HG02943 (cell line): ENCODE measurements around the gene CDH4.

Experiments
- ATAC-seq: cut with Tn5 transposase; IDR thresholded peaks from one replicate; pipeline ENCODE4 v1.9.1; 2021; ENCODE audit warnings: mild to moderate bottlenecking, low read depth, moderate library complexity; ENCODE audit not compliant: unreplicated experiment

CDH4 gene

DNA sequence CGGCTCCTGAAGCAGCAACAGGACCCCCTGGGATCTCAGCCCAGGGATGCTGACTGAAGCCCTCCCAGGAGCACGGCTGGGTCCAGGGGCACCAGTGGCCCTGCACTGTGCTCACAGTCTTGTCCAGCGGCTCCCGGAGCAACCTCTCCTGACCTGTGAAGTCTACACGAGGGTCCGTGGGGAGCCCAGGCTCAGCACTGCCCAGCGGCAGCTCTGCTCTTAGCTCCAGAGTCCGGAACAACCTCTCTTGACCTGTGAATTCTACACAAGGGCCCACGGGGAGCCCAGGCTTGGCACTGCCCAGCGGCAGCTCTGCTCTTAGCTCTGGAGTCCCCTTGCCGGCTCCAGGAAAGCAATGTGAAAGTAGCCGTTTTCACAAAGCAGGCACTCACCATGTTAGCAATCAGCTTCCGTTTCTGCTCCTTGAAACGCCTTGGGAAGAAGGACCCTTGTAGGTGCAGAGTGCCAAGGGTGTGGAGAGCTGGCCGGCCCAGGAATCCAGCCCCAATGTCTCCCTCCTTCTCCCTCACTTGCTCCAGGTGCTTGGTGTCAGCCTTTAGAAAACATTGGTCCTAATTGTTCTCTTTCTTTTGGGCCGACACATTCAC lies 310.9 kb downstream of the CDH4 start:
- no peak for ATAC-seq

GRCh38 chr20:61564628-61565027 lies 312.6 kb downstream of the CDH4 start:
- no peak for ATAC-seq

- ATAC-seq: no peak
Measured at GRCh38 chr20:61565791-61566190, 313.7 kb downstream of the CDH4 start.

DNA sequence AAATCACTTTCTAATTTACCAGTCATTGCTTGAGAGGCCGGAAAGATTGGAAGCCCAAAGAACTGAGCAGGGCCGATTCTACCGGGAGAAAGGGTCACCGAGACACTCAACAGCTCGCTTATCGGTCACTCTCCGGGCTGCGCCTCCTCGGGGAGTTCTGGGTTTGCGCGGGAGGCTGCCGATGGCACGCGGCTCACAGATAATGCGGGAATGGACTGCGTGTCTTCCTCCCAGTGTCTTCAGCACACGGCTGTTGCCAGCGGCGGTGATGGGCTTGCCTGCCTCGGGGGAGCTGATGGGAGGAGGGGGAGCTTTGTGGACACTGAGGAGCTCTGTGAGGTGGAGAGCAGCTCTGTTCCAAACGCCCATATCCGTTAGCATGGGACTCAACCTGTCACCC lies 314.6 kb downstream of the CDH4 start:
- no peak for ATAC-seq

- ATAC-seq: no peak
Measured at GRCh38 chr20:61567204-61567603, 315.1 kb downstream of the CDH4 start.

- no peak for ATAC-seq
Measured at GRCh38 chr20:61569825-61570224, 317.8 kb downstream of the CDH4 start.

DNA sequence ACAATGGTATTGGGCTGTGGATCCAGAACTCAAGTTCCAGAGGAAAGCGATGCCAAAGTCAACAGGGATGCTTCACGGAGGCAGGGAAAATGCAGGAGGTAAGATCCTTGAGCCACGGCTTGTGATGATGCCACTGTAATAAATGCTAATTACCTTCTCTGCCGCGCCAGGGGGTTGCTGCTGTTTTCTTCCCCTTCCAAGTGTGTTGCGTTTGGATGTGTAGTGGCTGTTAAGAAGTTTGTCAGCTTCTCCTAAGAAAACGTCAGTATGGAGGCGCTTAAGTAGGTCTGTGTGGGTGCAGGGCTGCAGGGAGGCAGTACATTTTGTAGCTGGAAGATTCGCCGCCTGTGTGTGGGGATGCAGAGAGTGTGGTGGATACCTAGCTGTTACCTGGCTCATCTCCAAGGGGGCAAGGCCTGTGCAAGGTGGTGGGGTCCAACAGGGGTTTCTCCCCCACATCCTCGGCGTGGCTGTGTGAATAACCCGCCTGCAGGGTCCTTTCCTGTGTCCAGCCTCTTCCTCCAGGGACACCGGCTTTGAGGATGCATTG lies 318.7 kb downstream of the CDH4 start:
- no peak for ATAC-seq

DNA sequence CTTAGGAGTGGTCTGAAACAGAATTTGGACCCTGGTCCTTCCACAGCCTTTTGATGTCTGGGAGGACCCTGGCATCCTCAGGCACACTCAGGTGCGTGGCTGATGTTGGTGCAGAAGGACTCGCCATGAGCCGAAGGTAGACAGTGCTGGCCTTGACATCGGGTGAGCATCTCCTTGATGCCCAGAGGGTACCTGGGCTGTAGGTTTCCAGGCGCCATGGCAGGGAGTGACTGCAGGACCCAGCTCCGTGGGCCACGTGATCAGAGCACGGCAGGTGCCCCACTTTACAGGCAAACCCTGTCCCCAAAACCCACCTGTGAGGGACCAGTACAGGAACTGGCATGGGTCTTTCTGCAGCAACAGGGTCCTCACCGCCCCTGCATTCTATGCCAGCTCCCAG lies 319.2 kb downstream of the CDH4 start:
- no peak for ATAC-seq

- no peak for ATAC-seq
Measured at GRCh38 chr20:61571916-61572711, 320.1 kb downstream of the CDH4 start.

DNA sequence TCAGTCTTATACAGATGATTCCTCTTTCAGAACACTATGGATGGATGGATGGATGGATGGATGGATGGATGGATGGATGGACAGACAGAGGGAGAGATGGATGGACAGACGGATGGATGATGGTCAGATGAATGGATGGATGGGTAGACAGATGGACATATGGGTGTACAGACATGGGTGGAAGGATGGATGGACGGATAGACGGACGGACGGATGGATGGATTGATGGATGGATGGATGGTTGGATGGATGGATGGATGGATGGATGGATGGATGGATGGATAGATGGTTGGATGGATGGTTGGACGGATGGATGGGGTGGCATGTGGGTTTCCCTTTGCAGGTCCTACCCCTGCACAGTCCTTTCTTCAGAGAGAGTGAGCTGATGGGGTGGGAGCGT lies 320.7 kb downstream of the CDH4 start:
- no peak for ATAC-seq

DNA sequence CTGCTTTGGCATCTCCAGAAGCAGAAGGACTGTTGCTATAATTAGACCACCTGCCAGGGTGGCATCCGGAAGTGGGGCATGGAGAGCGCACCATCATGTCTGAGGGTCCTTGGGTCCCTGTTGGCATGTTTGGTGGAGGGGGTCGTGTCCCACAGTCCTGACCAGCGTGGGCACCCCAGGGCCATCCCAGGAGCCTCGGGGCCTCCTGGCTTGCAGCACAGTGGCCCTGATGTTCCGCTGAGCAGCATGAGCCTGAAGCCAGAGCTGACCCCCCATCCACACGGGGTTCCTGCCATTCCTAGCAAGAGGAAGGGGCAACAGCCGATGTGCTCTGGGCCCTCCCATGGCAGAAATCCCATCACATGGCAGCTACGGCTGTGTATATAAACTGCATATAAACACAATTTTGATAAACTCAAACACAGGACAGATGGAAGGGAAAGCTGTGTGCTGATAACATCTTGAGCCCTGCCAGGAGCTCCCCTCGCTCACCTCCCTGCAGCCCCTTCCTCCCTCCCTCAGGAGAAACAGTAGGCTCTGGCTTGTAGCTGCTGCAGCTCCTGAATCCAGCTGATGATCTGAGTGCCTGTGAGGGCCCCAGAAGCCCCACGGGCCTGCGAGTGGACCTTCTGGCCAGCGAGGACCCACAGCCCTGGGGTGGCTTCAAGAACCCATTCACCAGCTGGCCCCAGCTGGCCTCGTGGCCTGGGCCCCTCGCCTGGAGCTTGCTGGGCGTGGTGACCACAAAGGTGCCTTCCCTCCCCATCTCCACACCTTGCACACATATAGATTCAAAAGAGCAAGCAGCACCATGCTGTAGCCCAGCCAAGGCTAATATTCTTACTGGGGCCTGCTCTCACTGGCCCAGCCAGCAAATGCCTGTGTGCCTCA lies 321.6 kb downstream of the CDH4 start:
- no peak for ATAC-seq

DNA sequence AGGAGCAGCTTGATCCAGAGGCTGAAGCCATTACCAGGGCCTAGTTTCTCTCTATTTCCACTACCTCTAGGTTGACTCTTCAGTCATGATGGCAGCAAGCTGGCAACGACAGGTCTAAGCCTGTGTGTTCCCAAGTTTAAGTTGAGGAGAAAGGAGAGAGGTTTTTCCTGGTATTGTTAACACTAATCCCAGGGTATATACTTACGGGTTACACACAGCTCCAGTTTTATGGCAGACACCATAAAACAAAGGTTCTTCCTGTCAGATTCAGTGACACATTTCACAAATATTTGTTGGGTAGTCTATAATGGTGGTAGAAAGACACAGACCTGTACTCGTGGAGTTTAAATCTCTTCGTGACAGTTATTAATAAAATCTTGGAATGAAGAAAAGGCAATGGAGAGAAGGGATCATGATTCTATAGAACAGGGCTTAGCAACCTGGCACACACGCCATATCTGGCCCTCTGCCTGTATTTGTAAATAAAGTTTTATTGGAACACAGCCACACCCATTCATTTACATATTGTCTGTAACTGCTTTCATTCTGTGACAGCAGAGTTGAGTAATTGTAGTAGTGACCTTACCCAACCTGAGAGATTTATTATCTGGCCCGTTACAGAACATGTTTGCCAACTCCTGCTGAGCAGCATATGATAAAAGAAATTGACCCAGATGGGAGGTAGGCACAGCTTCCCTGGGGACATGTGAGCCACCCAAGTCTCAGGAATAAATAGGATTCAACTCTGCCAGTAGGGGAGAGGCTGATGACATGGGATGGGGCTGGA lies 323.3 kb downstream of the CDH4 start:
- ATAC-seq: no peak

- ATAC-seq: no peak
Measured at GRCh38 chr20:61576372-61576771, 324.3 kb downstream of the CDH4 start.

- ATAC-seq: no peak
Measured at GRCh38 chr20:61577065-61577464, 325.0 kb downstream of the CDH4 start.

DNA sequence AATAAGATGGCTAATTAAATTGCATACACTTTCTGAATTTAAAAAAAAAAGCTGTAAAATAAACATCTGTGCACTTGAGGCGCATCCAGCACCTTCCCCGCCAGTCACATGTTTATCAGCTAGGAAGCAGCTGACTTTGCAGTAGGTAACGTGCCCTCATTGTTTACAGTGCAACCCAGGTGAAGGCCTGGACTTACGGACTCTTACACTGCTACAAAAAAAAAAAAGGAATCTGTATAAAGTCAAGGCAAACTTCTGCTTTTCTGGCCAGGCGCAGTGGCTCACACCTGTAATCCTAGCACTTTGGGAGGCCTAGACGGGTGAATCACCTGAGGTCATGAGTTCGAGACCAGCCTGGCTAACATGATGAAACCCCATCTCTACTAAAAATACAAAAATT lies 327.8 kb downstream of the CDH4 start:
- no peak for ATAC-seq

DNA sequence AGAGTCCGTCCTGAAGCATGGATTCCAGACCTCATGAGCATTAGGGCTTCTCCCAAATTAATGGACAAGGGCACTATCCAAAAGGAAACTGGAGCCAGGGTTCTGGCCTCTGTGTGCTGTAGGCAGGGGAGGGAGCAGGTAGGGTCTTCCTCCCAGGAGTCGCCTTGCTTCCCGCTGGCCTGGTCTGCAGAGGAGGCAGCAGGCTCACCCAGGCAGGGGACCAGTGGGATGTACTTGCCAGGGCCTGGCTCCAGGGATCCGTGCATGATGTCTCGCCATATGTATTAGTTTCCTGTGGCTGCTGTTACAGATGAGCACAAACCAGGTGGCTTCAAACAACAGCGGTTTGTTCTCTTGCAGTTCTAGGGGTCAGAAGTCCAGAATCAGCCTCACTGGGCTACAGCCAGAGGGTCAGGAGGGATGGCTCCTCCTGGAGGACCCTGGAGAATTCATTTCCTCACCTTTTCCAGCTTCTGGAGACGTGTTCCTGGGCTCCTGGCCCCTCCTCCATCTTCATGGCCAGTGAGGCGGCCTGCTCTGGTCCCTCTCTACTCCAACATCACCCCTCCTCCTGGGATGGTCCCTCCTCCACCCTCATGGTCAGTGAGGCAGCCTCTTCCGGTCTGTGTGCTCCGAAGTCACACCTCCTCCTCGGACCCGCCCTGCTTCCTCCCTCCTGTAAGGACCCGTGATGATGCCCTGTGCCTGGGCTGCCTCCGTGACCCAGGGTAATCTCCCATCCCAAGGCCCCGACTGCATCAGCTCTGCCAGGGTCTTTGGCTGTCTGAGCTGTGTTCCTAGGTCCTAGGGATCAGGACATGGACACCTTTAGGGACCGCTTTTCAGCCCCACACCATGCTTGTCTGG lies 329.1 kb downstream of the CDH4 start:
- no peak for ATAC-seq

DNA sequence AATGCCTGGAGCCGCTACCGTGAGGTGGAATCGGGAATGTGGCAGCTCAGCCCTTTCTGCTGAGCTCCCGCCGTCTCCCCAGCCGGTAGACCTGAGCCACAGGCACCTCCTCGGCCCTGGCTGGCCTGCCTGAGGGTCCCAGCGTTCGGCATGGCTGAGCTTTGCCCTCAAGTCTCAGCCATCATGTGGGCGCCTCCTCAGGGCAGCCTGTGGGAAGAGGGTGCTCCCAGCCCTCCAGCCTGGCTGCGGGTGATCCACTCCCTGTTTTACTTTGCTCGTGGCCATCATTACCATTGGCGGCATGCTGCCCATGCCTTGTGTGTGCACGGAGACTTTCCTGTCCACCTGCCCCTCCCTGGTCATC lies 329.7 kb downstream of the CDH4 start:
- no peak for ATAC-seq

GRCh38 chr20:61582196-61582923 lies 330.3 kb downstream of the CDH4 start:
- no peak for ATAC-seq

DNA sequence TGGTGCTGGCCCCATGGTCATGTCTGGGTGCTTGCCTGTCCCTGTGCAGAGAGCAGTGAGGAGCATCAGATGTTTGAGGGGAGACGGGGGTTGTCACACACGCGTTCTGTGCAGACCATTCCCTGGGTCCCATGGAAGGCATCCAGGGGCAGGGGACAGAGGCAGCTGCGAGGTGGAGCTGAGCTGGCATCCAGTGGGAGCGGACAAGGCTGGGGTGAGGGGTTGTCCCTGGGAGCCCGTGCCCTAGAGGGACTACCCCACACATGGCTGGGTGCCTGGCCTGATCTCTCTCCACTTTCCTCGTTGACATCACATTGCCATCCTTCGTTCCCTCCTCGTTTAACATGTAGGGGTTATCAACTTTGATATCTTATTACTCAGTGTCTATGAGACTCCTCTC lies 331.3 kb downstream of the CDH4 start:
- ATAC-seq: no peak
